H1 (cell line): ENCODE measurements around the gene IKZF1. TPM values are rescaled to one million over a fixed set of nuclear protein-coding genes. Genes with fewer than 3 reads are reported as not detected.

ENCODE experiments used
- ASH2L ChIP-seq: fragments of 200-600, 300-600 bp; sonication (generic); IDR thresholded peaks from one replicate; pipeline ENCODE4 v1.7.1; 2017; ENCODE audit warnings: low read length
- CREB1 ChIP-seq: IDR thresholded peaks from 2 replicates; pipeline ENCODE4 v1.6.1; 2012; ENCODE audit warnings: inconsistent platforms
- MAFK ChIP-seq: IDR thresholded peaks from 2 replicates; pipeline ENCODE4 v1.6.1; 2012; ENCODE audit warnings: low read depth, mild to moderate bottlenecking, improper control_type of control experiment, low read length
- NANOG ChIP-seq: IDR thresholded peaks from 2 replicates; pipeline ENCODE4 v1.6.1; 2011; ENCODE audit warnings: low read length, low read depth, mild to moderate bottlenecking, inconsistent platforms; ENCODE audit not compliant: insufficient read depth, poor library complexity, severe bottlenecking
- RBBP5 ChIP-seq: IDR thresholded peaks from 2 replicates; pipeline ENCODE4 v1.7.1; 2012; ENCODE audit warnings: low read depth, mild to moderate bottlenecking, inconsistent platforms, low read length, moderate library complexity, borderline replicate concordance
- SRF ChIP-seq: IDR thresholded peaks from 2 replicates; pipeline ENCODE4 v1.6.1; 2011; ENCODE audit warnings: mild to moderate bottlenecking, low read depth, low read length, moderate library complexity
- YY1 ChIP-seq: IDR thresholded peaks from 2 replicates; pipeline ENCODE4 v1.6.1; 2011; ENCODE audit warnings: low read depth, mild to moderate bottlenecking, low read length
- polyA plus RNA-seq, 7 experiments: library from polyadenylated mRNA; depleted of rRNA in 3 of 7; stranded (reverse) in 5 of 7; unstranded in 2 of 7; fragments of >200 nt in 5 of 7; fragments of 200-250 nt in 2 of 7; gene quantifications; 1 replicate in 5 of 7; 2 replicates in 1 of 7; 4 replicates in 1 of 7; pipeline versions ENCODE4 v1.2.1 to v1.2.3, GENCODE V29; 2011 to 2013; ENCODE audit warnings: missing spikeins in 2 of 7, mixed read lengths in 2 of 7
- total RNA-seq: library from RNA; stranded (reverse); fragmentation: NEBNext Ultra II Directional; extraction: Animal tissue kit (Norgen Biotek cat#: 25700); gene quantifications from 2 replicates; pipeline ENCODE4 v1.2.1, GENCODE V29; 2021

Gene IKZF1
- total and polyA plus RNA-seq, 2 of the 8 experiments (the other 6 are each of a cell fraction or from before 2014, with no cell fraction given) = 0.74 to 1.5 TPM

DNA sequence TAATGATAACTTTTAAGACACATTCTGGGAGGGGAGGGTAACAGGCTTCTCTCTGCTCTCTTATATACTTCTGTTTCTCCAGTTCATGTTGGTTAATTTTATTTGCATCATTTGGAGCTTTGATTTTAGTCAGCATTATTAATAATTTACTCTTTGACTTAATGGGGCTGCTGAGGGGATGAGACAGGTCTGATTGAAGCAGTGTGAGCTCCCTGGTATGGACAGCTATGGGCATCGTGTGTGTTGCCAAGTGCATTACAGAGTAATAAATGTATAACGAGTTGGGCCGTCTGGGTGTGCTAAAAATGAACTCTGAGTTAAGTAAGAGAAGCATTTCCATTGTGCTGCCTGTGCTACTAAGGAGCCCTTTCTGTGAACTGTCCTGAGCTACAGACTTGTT lies 31.7 kb upstream of the IKZF1 start (continued):
- no peak for TF ChIP-seq NANOG
- no peak for TF ChIP-seq MAFK
- no peak for TF ChIP-seq SRF
- TF ChIP-seq CREB1 = no peak
- TF ChIP-seq ASH2L = no peak
- TF ChIP-seq YY1 = no peak
- no peak for TF ChIP-seq RBBP5
- TF ChIP-seq, all 59 proteins: peak for 0
